ENCODE measurements around the gene SERPINA6. TPM values are rescaled to one million over a fixed set of nuclear protein-coding genes. Genes with fewer than 3 reads are reported as not detected.
"Not testable (repeated sequence)": the region's sequence is repeated elsewhere in the genome, so short reads cannot be mapped to it uniquely, and the experiment has no call there.

SERPINA6 gene
- total RNA-seq, 1 donor from 2014 or later = not detected

DNA sequence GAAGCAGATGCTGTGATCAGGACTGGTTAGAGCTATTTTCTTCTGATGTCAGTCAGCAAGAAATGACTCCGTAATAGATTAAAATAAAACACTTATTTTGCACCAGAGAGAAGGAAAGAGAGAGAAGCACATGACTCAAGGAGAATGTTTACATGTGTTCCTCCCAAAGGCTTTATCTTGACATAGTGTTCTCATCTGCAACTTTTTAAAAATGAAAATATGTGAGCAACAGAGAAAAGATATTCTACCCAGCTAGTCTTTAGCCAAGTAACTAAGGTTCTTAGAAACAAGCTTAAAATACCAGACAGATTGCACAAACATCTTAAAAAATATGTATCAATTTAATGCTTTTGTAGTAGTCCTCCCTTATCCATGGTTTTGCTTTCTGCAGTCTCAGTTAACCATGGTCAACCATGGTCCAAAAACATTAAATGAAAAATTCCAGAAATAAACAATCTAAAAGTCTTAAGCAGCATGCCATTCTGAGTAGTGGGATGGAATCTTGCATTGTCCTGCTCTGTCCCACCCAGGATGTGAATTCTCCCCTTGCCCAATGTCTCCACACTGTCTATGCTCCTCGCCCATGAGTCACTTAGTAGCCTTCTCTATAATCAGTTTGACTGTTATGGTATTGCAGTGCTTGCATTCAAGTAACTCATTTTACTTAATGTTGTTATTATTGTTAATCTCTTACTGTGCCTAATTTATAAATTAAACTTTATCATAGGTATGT, 40.0 kb downstream of the SERPINA6 start:
- DNase-seq (ENCODE audit: low read depth) = peak; percentile 3
- Histone ChIP-seq H3K4me3 (ENCODE audit: low read depth, low read length) (no peak overlapping the region), H3K36me3 (ENCODE audit: control insufficient read depth, insufficient read depth, low read length) (no peaks in the 10 kb centered on the region), H3K27me3 (ENCODE audit: control insufficient read depth, insufficient read depth, low read length) (no peaks in the 10 kb centered on the region)
- TF ChIP-seq, protein P1, sequence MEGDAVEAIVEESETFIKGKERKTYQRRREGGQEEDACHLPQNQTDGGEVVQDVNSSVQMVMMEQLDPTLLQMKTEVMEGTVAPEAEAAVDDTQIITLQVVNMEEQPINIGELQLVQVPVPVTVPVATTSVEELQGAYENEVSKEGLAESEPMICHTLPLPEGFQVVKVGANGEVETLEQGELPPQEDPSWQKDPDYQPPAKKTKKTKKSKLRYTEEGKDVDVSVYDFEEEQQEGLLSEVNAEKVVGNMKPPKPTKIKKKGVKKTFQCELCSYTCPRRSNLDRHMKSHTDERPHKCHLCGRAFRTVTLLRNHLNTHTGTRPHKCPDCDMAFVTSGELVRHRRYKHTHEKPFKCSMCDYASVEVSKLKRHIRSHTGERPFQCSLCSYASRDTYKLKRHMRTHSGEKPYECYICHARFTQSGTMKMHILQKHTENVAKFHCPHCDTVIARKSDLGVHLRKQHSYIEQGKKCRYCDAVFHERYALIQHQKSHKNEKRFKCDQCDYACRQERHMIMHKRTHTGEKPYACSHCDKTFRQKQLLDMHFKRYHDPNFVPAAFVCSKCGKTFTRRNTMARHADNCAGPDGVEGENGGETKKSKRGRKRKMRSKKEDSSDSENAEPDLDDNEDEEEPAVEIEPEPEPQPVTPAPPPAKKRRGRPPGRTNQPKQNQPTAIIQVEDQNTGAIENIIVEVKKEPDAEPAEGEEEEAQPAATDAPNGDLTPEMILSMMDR (IDR thresholded peaks at IDR 0.05; ENCODE audit: insufficient read depth, low read length, severe bottlenecking) = no peak
- no peak for FAIRE-seq

DNA sequence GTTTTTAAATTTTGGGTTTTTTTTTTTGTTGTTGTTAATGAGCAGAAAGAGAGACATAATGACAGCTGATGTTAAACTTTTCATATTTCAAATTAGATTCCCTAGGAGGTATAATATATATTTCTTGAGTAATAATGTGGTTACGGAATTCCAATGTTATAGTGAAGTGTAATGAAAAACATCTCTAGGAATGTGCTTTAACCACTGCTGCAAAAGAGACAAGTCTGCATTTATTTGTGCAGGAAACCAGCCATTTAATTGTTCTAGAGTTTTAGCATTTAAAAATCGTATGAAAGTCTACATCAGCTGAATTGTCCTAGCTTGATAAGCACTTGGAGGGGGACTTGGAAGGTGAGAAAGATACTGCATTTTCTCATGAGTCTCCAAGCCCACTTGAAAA, 44.4 kb downstream of the SERPINA6 start:
- no peak overlapping the region for H3K4me3 ChIP-seq (ENCODE audit: low read depth, low read length)
- FAIRE-seq (no peak), DNase-seq (ENCODE audit: low read depth) (no peak)
- TF ChIP-seq, protein P1 (IDR thresholded peaks at IDR 0.05; ENCODE audit: insufficient read depth, low read length, severe bottlenecking) = no peak
- no peaks in the 10 kb centered on the region for H3K36me3 ChIP-seq (ENCODE audit: control insufficient read depth, insufficient read depth, low read length)
- H3K27me3 ChIP-seq (ENCODE audit: control insufficient read depth, insufficient read depth, low read length) = no peaks in the 10 kb centered on the region

DNA sequence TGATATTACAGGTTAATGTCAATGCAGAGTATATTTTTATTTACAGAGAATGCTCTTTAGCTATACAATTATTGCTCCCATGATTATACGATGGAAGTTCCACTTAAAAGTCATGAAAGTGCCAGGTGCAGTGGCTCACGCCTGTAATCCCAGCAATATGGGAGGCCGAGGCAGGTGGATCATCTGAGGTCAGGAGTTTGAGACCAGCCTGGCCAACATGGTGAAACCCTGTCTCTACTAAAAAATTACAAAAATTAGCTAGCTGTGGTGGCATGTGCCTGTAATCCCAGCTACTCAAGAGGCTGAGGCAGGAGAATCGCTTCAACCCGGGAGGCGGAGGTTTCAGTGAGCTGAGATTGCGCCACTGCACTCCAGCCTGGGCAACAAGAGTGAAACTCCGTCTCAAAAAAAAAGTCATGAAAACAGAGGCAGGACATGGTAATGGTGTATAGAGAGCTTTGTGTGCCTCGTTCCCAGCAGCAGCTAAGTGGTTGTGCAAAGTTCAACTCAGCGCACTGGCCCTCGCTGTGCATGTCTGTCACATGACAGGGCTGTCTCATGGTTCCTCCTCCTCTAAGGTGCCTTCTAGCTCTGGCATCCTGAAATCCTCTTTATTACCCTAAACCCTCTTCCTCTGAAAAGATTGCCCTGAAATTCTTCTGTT, 46.1 kb downstream of the SERPINA6 start:
- peak; percentile 50 for FAIRE-seq
- not testable (repeated sequence) for H3K4me3 ChIP-seq (ENCODE audit: low read depth, low read length); DNase-seq (ENCODE audit: low read depth); H3K27me3 ChIP-seq (ENCODE audit: control insufficient read depth, insufficient read depth, low read length); H3K36me3 ChIP-seq (ENCODE audit: control insufficient read depth, insufficient read depth, low read length)

DNA sequence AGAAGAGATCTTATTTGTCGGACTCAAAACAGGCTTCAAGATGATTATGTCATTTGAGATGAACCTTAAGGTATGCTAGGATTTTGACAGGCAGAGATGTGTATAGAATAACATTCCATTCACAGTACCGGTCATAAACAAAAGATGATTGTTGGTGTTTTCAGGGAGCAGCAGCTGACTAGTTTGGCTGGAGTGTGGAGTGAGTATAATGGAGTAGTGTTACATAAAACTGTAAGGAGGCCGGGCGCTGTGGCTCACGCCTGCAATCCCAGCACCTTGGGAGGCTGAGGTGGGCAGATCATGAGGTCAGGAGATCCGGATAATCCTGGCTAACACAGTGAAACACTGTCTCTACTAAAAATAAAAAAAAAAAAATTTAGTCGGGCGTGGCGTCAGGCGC, 54.0 kb downstream of the SERPINA6 start:
- TF ChIP-seq, protein P1 (IDR thresholded peaks at IDR 0.05; ENCODE audit: insufficient read depth, low read length, severe bottlenecking) = no peak
- H3K36me3 ChIP-seq (ENCODE audit: control insufficient read depth, insufficient read depth, low read length) = no peaks in the 10 kb centered on the region
- H3K27me3 ChIP-seq (ENCODE audit: control insufficient read depth, insufficient read depth, low read length) = no peaks in the 10 kb centered on the region
- no peak overlapping the region for H3K4me3 ChIP-seq (ENCODE audit: low read depth, low read length)
- FAIRE-seq (no peak), DNase-seq (ENCODE audit: low read depth) (no peak)

DNA sequence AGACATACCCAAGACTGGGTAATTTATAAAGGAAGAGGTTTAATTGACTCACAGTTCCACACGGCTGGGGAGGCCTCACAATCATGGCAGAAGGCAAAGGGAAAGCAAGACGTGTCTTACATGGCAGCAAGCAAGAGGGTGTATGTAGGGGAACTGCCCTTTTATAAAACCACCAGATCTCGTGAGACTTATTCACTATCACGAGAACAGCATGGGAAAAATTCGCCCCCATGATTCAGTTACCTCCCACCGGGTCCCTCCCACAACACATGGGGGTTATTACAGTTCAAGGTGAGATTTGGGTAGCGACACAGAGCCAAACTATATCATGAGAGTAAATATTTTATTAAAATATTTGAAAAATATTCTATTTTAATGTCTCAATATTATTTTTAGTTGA, 54.6 kb downstream of the SERPINA6 start:
- H3K27me3 ChIP-seq (ENCODE audit: control insufficient read depth, insufficient read depth, low read length); H3K36me3 ChIP-seq (ENCODE audit: control insufficient read depth, insufficient read depth, low read length); H3K4me3 ChIP-seq (ENCODE audit: low read depth, low read length); FAIRE-seq; DNase-seq (ENCODE audit: low read depth): not testable (repeated sequence)

DNA sequence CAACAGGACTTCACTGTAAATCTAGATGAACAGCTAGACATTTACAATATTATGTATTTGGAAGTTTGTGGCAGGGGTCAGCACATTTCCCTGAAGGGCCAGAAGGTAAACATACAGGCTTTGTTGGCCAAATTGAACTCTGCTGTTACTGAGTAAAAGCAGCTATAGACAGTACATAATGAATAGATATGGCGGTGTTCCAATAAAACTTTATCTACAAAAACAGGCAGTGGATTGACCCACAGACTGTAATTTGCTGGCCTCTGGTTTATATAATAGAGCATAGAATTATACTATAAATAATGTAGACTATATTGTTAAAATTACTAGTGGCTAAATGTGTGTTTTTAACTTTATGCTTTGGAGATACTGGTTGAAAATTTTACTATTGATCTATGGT, 55.8 kb downstream of the SERPINA6 start:
- TF ChIP-seq, protein P1 (IDR thresholded peaks at IDR 0.05; ENCODE audit: insufficient read depth, low read length, severe bottlenecking) = no peak
- no peak for FAIRE-seq
- DNase-seq (ENCODE audit: low read depth) = no peak
- no peaks in the 10 kb centered on the region for H3K27me3 ChIP-seq (ENCODE audit: control insufficient read depth, insufficient read depth, low read length)
- no peak overlapping the region for H3K4me3 ChIP-seq (ENCODE audit: low read depth, low read length)
- H3K36me3 ChIP-seq (ENCODE audit: control insufficient read depth, insufficient read depth, low read length) = no peaks in the 10 kb centered on the region

DNA sequence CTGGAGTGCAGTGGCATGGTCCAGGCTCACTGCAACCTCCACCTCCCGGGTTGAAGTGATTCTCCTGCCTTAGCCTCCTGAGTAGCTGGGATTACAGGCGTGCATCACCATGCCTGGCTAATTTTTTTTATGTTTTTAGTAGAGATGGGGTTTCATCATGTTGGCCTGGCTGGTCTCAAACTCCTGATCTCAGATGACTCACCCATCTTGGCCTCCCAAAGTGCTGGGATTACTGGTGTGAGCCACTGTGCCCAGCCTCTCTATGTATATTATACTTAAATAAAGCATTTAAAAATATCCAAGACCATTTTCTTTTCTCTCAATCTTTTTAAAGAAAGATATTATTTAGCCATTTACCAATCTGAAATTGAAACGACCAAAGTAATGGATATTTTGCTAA, 58.9 kb downstream of the SERPINA6 start:
- not testable (repeated sequence) for H3K4me3 ChIP-seq (ENCODE audit: low read depth, low read length); H3K27me3 ChIP-seq (ENCODE audit: control insufficient read depth, insufficient read depth, low read length); H3K36me3 ChIP-seq (ENCODE audit: control insufficient read depth, insufficient read depth, low read length); FAIRE-seq
- peak; percentile 2 for DNase-seq (ENCODE audit: low read depth)

Other genes with a start within 250 kb of the SERPINA6 start
- gene DDX24, start 242.1 kb downstream of the SERPINA6 start, total RNA-seq = 62.2 and 65.8 TPM in 2 replicates
- gene IFI27L1, start 242.0 kb downstream of the SERPINA6 start, total RNA-seq = 8.7 and 13.1 TPM in 2 replicates
- 15.2 and 20.5 TPM in 2 replicates for gene IFI27, start 212.6 kb downstream of the SERPINA6 start, total RNA-seq
- 44.5 and 124 TPM in 2 replicates for gene IFI27L2, start 193.7 kb downstream of the SERPINA6 start, total RNA-seq
- gene PPP4R4, start 149.0 kb downstream of the SERPINA6 start, total RNA-seq = 14.0 and 23.8 TPM in 2 replicates
- gene SERPINA10, start 30.1 kb downstream of the SERPINA6 start, total RNA-seq = not detected in 2 replicates
- gene SERPINA2, start 43.4 kb upstream of the SERPINA6 start, total RNA-seq = not detected in 2 replicates
- 0.26 and 0.51 TPM in 2 replicates for gene SERPINA1, start 65.3 kb upstream of the SERPINA6 start, total RNA-seq
- not detected in 2 replicates for gene SERPINA11, start 129.5 kb upstream of the SERPINA6 start, total RNA-seq
- not detected in 2 replicates for gene SERPINA9, start 152.9 kb upstream of the SERPINA6 start, total RNA-seq
- gene SERPINA12, start 186.1 kb upstream of the SERPINA6 start, total RNA-seq = not detected in 2 replicates
- gene SERPINA4, start 238.1 kb upstream of the SERPINA6 start, total RNA-seq = not detected in 2 replicates

Data from bronchial epithelial cell (primary cell).